Measurements from ENCODE around the gene PLOD2.

Gene PLOD2

GRCh38 chr3:146169891-146170290 lies 8.9 kb upstream of the PLOD2 start:
- no peak overlapping the region for H3K27ac ChIP-seq
- no peak overlapping the region for H3K4me3 ChIP-seq

DNA sequence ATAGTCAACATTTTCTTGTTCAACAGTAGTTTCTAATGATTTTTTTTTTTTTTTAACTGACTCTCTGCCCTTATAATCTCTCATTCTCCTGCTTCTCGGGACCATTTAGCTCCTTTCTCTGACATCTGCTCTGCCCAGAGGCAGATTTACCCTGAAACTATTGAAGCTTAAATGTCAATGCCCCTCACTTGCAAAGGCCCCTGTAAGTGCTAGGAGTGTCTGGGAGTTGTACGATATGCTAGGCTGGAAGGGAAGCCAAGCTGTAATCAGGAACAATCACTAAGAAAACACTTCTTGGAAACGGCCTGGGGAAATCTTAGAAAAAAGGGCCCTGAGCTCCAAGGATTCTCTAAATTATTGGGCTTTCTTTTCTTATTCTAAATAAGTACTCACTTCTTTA lies 5.8 kb upstream of the PLOD2 start:
- H3K27ac ChIP-seq, result peak overlapping the region in 6 of 21 experiments; percentile 6 to 54 (median 33)
- no peak overlapping the region for H3K4me3 ChIP-seq

GRCh38 chr3:146166415-146166821 lies 5.4 kb upstream of the PLOD2 start:
- H3K4me3 ChIP-seq, result no peak overlapping the region
- peak overlapping the region in 6 of 21 experiments; percentile 6 to 54 (median 33) for H3K27ac ChIP-seq

GRCh38 chr3:146165877-146166276 lies 4.9 kb upstream of the PLOD2 start:
- Histone ChIP-seq H3K4me3 (no peak overlapping the region), H3K27ac (peak overlapping the region in 1 of 21 experiments; percentile 26)

GRCh38 chr3:146164971-146165769 lies 4.2 kb upstream of the PLOD2 start:
- H3K4me3 ChIP-seq, result no peak overlapping the region

GRCh38 chr3:146164506-146164905 lies 3.5 kb upstream of the PLOD2 start:
- Histone ChIP-seq H3K4me3 (no peak overlapping the region), H3K27ac (no peak overlapping the region)

More at GRCh38 chr3:146164971-146165769, 4.2 kb upstream of the PLOD2 start:
- no peak overlapping the region for H3K27ac ChIP-seq

- H3K4me3 ChIP-seq, result no peak overlapping the region
- no peak overlapping the region for H3K27ac ChIP-seq
Observed at GRCh38 chr3:146164071-146164470, 3.1 kb upstream of the PLOD2 start.

DNA sequence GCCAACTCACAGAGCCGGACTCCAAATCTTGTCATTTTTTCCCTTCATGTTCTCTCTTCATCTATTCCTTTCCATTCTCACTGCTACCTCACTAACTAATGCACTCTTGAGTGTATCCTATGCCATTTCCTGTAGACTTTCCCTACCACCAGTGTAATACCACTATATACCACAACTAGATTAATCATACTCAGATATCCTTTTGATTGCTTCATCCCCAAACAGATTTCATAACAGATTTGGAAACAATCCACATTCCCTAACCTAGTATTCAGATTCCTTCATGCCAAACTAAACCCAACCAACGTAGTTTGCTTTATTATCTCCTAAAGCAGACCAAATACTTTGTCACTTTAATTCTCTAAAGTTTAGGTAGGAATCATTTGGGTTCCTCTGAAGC lies 2.6 kb upstream of the PLOD2 start:
- no peak overlapping the region for H3K4me3 ChIP-seq
- no peak overlapping the region for H3K27ac ChIP-seq

DNA sequence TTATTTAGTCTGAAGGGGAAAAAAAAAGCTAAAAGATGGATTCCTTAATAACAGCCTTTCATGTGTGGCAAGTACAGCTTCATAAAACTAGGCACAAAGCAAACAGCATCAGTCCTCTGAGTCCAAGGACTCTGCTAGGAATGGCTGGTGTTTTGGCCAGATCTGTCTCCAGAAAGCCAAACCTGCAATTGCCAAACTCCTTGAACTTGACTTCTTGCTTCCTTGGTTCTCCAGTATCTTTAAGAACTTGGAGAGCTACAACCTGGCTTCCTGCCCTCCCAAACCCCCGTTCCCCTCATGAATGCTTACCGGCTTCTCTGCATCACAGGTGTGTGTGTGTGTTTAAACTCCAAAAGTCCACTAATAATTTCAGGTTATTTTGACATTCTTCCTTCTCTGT lies 1.6 kb upstream of the PLOD2 start:
- H3K27ac ChIP-seq, result peak overlapping the region in 1 of 21 experiments; percentile 85
- H3K4me3 ChIP-seq, result no peak overlapping the region

GRCh38 chr3:146161663-146162002 lies 649 bp upstream of the PLOD2 start:
- peak overlapping the region; percentile 69 to 92 (median 82) for H3K27ac ChIP-seq
- peak overlapping the region; percentile 58 to 67 (median 60) for H3K4me3 ChIP-seq

GRCh38 chr3:146160321-146160963 lies 542 bp downstream of the PLOD2 start:
- peak overlapping the region; percentile 58 to 67 (median 60) for H3K4me3 ChIP-seq
- H3K27ac ChIP-seq, result peak overlapping the region; percentile 64 to 92 (median 82)

- H3K27ac ChIP-seq, result peak overlapping the region in 17 of 21 experiments; percentile 36 to 92 (median 82)
- peak overlapping the region; percentile 58 to 67 (median 60) for H3K4me3 ChIP-seq
Observed at GRCh38 chr3:146159616-146160320, 1.2 kb downstream of the PLOD2 start.

- no peak overlapping the region for H3K4me3 ChIP-seq
Observed at GRCh38 chr3:146159037-146159436, 1.9 kb downstream of the PLOD2 start.

DNA sequence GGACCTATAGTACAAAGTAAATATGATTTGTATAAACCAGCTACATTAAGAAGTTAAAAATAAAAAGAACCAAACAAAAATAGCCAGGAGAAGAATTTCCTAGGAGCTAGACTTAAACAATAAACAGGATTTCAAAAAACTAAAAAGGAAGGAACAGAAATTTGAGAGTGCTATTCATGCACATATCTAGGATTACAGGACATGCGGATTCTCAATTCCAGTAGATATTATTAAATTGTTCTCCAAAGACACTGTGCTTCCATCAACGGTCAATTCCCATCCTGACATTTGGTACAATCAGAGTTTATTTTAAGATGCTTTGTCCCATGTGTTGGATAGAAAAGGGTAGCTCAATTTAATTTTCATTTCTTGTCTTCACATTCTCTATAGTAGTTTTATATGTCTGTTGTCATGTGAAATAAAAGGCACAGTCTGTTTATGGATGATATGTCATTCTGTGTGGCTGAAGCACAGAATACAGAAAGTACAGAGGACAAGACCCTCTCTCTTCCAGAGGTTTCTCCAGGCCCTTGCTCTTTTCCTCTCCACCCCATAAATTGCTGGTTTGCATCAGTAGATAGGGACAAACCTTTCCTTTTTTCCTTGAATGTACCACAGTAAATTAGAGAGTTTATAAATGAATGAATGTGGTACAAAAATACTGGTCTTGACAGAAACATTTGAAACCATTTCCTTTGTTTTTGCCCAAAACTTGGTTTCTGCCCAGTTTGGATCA lies 3.5 kb downstream of the PLOD2 start:
- H3K4me3 ChIP-seq, result no peak overlapping the region
- H3K27ac ChIP-seq, result peak overlapping the region in 7 of 21 experiments; percentile 28 to 50 (median 46)

More at GRCh38 chr3:146159037-146159436, 1.9 kb downstream of the PLOD2 start:
- peak overlapping the region in 6 of 21 experiments; percentile 36 to 90 (median 85) for H3K27ac ChIP-seq

GRCh38 chr3:146156666-146157314 lies 4.2 kb downstream of the PLOD2 start:
- Histone ChIP-seq H3K27ac (peak overlapping the region in 14 of 21 experiments; percentile 3 to 50 (median 30)), H3K4me3 (no peak overlapping the region)

DNA sequence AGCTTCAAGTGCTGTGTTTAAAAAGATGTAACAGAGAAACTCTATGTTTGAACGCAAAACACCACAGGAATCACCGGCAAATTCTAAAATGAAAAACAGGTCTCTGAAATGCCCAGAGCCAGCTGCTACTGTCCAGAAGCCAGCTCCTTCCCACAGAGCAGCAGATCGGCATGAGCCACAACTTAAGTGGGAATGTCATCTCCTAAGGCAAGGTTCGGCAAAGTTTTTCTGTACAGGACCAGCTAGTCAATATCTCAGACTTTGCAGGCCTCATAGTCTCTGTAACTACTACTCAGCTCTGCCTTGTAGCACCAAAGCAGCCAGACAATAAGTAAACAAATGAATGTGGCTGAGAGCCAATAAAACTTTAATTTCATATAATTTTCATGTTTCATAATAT lies 4.9 kb downstream of the PLOD2 start:
- H3K4me3 ChIP-seq, result no peak overlapping the region

DNA sequence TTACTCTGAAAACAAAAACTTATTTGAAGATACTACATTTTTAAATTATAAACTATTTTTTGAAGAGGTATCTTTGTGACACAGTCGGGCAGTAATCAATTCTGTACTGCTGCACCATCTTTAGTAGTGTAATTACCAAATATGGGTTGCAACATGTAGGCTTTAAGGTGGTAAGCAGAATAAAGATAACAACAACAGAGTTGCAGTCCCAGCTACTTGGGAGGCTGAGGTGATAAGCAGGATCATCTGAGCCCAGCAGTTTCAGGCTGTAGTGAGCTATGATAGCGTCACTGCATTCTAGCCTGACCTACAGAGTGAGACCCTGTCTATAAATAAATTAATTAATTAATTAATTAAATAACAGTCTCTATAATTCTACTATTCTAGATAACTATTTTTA lies 6.0 kb downstream of the PLOD2 start:
- H3K27ac ChIP-seq, result no peak overlapping the region
- no peak overlapping the region for H3K4me3 ChIP-seq

More for the DNA sequence above, 4.9 kb downstream of the PLOD2 start:
- peak overlapping the region in 10 of 21 experiments; percentile 9 to 50 (median 35) for H3K27ac ChIP-seq

- H3K4me3 ChIP-seq, result no peak overlapping the region
- no peak overlapping the region for H3K27ac ChIP-seq
Observed at GRCh38 chr3:146154316-146154715, 6.7 kb downstream of the PLOD2 start.

DNA sequence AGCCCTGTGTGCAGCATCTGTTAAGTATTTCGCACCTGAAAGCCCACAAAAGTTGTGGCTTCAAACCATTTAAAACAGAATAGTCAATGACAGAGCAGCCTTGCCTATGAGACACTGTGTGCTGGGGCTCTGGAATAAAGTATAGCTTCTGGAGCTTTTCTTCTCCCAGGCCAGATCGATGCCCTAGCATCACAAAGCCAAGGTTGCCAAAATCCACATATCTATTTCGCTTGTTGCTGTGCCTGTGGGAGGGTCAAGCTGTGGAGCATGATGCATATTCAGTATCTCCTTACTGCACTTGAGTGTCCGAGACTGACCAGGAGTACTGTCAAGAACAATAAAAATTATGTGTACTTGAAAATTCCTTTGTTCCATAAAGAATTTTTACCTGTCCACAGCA lies 7.6 kb downstream of the PLOD2 start:
- H3K4me3 ChIP-seq, result no peak overlapping the region
- H3K27ac ChIP-seq, result no peak overlapping the region

All from skin epidermis (tissue), 12 donors.